SK-N-SH treated with all-trans-retinoic acid at 6 μM for 48 hours (cell line): ENCODE data around the gene KCNG1.

ENCODE experiments used
- ATAC-seq: fragments of 200-7000 bp; cut with Tn5 transposase; 3 replicates; pipeline ENCODE4 v1.9.1; 2020; ENCODE audit warnings: mild to moderate bottlenecking, moderate library complexity
- CREB5 ChIP-seq: fragments of 250-450 bp; sonication (Bioruptor Pico); IDR thresholded peaks from 2 replicates; pipeline ENCODE4 v1.5.1; 2020; ENCODE audit warnings: low read depth, mild to moderate bottlenecking, moderate library complexity
- CSDC2 ChIP-seq: fragments of 250-450 bp; sonication (Bioruptor Pico); IDR thresholded peaks from 2 replicates; pipeline ENCODE4 v1.5.0; 2020; ENCODE audit warnings: mild to moderate bottlenecking, moderate library complexity
- CSRNP3 ChIP-seq: fragments of 250-450 bp; sonication (Bioruptor Pico); IDR thresholded peaks from 2 replicates; pipeline ENCODE4 v1.5.1; 2021; ENCODE audit warnings: mild to moderate bottlenecking, moderate library complexity
- ESRRG ChIP-seq: fragments of 250-450 bp; sonication (Bioruptor Pico); IDR thresholded peaks from 2 replicates; pipeline ENCODE4 v1.6.1; 2021; ENCODE audit warnings: mild to moderate bottlenecking
- GLIS3 ChIP-seq: fragments of 250-450 bp; sonication (Bioruptor Pico); IDR thresholded peaks from 2 replicates; pipeline ENCODE4 v1.5.0; 2020; ENCODE audit warnings: mild to moderate bottlenecking, moderate library complexity
- ISL1 ChIP-seq: fragments of 250-450 bp; sonication (Bioruptor Pico); IDR thresholded peaks from 2 replicates; pipeline ENCODE4 v2.1.2; 2022; ENCODE audit warnings: mild to moderate bottlenecking, moderate library complexity
- OSR1 ChIP-seq: fragments of 250-450 bp; sonication (Bioruptor Pico); IDR thresholded peaks from 2 replicates; pipeline ENCODE4 v1.8.0; 2022; ENCODE audit warnings: moderate library complexity, mild to moderate bottlenecking, inconsistent platforms
- PATZ1 ChIP-seq: fragments of 250-450 bp; sonication (Bioruptor Pico); IDR thresholded peaks from 2 replicates; pipeline ENCODE4 v1.8.0; 2020; ENCODE audit warnings: mild to moderate bottlenecking, moderate library complexity, borderline replicate concordance
- POU6F1 ChIP-seq: fragments of 250-450 bp; sonication (Bioruptor Pico); IDR thresholded peaks from 2 replicates; pipeline ENCODE4 v1.8.0; 2021; ENCODE audit warnings: low read depth, mild to moderate bottlenecking, moderate library complexity, borderline replicate concordance
- RARB ChIP-seq: fragments of 250-450 bp; sonication (Bioruptor Pico); IDR thresholded peaks from 2 replicates; pipeline ENCODE4 v1.8.0; 2021; ENCODE audit warnings: mild to moderate bottlenecking, moderate library complexity
- SNAI2 ChIP-seq: fragments of 250-450 bp; sonication (Bioruptor Pico); IDR thresholded peaks from 2 replicates; pipeline ENCODE4 v1.5.0; 2020; ENCODE audit warnings: mild to moderate bottlenecking, moderate library complexity
- TCF4 ChIP-seq: fragments of 250-450 bp; sonication (Bioruptor Pico); IDR thresholded peaks from 2 replicates; pipeline ENCODE4 v1.8.0; 2021; ENCODE audit warnings: mild to moderate bottlenecking, moderate library complexity, borderline replicate concordance
- ZC3H10 ChIP-seq: fragments of 250-450 bp; sonication (Bioruptor Pico); IDR thresholded peaks from 2 replicates; pipeline ENCODE4 v1.5.1; 2021; ENCODE audit warnings: mild to moderate bottlenecking, moderate library complexity
- ZFP3 ChIP-seq: fragments of 250-450 bp; sonication (Bioruptor Pico); IDR thresholded peaks from 2 replicates; pipeline ENCODE4 v1.5.0; 2020; ENCODE audit warnings: mild to moderate bottlenecking, moderate library complexity
- ZNF565 ChIP-seq: fragments of 450-650 bp; formaldehyde crosslinking; conservative IDR thresholded peaks from 2 replicates; pipeline ENCODE4 v1.5.0; 2020; ENCODE audit warnings: low read depth, mild to moderate bottlenecking, moderate library complexity
- ZNF70 ChIP-seq: fragments of 450-650 bp; formaldehyde crosslinking; IDR thresholded peaks from 2 replicates; pipeline ENCODE4 v1.5.0; 2020; ENCODE audit warnings: mild to moderate bottlenecking, moderate library complexity
- TF ChIP-seq, protein P1 (sequence below): fragments of 250-450 bp; sonication (Bioruptor Pico); IDR thresholded peaks from 2 replicates; pipeline ENCODE4 v1.5.0; 2020; ENCODE audit warnings: mild to moderate bottlenecking, moderate library complexity

Gene KCNG1

DNA sequence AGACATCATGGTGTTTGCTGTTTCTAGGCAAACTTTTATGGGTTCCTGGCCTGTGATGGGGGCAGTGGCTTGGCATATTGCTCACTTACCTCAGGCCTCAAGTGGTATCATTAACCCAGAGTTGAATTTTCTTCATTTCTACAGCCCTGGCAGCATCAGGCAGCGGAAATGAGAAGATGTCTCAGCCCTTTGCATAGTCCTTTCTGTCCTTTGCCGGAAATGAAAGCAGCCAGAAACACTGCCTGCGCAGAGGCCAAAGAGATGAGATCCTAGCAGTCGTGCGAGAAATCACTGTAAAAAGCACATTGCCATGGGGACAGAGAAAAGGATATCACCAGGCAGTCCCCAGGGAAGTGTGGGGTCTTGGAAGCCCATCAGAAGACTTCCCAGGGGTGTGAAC lies 37.4 kb upstream of the KCNG1 start:
- no peak for TF ChIP-seq SNAI2 (CRISPR knock-in tag)
- no peak for TF ChIP-seq ZNF70 (CRISPR knock-in tag)
- TF ChIP-seq OSR1 (CRISPR knock-in tag), result no peak
- TF ChIP-seq, protein P1, sequence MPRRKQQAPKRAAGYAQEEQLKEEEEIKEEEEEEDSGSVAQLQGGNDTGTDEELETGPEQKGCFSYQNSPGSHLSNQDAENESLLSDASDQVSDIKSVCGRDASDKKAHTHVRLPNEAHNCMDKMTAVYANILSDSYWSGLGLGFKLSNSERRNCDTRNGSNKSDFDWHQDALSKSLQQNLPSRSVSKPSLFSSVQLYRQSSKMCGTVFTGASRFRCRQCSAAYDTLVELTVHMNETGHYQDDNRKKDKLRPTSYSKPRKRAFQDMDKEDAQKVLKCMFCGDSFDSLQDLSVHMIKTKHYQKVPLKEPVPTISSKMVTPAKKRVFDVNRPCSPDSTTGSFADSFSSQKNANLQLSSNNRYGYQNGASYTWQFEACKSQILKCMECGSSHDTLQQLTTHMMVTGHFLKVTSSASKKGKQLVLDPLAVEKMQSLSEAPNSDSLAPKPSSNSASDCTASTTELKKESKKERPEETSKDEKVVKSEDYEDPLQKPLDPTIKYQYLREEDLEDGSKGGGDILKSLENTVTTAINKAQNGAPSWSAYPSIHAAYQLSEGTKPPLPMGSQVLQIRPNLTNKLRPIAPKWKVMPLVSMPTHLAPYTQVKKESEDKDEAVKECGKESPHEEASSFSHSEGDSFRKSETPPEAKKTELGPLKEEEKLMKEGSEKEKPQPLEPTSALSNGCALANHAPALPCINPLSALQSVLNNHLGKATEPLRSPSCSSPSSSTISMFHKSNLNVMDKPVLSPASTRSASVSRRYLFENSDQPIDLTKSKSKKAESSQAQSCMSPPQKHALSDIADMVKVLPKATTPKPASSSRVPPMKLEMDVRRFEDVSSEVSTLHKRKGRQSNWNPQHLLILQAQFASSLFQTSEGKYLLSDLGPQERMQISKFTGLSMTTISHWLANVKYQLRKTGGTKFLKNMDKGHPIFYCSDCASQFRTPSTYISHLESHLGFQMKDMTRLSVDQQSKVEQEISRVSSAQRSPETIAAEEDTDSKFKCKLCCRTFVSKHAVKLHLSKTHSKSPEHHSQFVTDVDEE (CRISPR knock-in tag), result no peak
- TF ChIP-seq ESRRG (CRISPR knock-in tag), result no peak
- TF ChIP-seq CSDC2 (CRISPR knock-in tag), result no peak
- no peak for TF ChIP-seq ZNF565 (CRISPR knock-in tag)
- no peak for TF ChIP-seq ZFP3 (CRISPR knock-in tag)
- TF ChIP-seq POU6F1, result no peak
- ATAC-seq, result no peak

DNA sequence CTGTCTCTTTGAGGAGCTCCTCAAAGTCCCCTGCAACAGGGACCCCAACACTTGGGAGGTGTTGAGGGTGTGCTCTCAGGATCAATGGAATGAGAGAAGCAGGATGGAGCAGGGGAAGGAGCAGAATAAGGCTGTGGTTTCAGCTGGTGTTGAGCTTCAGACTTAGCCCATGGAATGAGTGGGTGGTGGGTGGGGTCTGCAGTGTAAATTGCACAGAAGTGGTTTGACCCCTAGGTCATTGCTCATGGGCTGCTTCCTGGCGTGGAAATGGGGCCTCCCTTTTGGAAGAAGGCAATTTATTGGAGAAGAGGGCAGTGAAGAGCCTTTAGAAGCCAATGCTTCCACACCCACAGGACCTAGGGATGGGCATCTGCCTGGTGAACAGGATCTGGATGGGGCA lies 37.0 kb upstream of the KCNG1 start:
- ATAC-seq, result no peak
- TF ChIP-seq CSRNP3, result no peak
- TF ChIP-seq POU6F1, result no peak
- TF ChIP-seq CSDC2 (CRISPR knock-in tag), result no peak
- no peak for TF ChIP-seq PATZ1 (CRISPR knock-in tag)
- no peak for TF ChIP-seq RARB (CRISPR knock-in tag)

GRCh38 chr20:51058017-51058416 lies 35.1 kb upstream of the KCNG1 start:
- TF ChIP-seq SNAI2 (CRISPR knock-in tag) (no peak), CREB5 (CRISPR knock-in tag) (no peak), RARB (CRISPR knock-in tag) (no peak), GLIS3 (CRISPR knock-in tag) (no peak), CSDC2 (CRISPR knock-in tag) (no peak), ZNF565 (CRISPR knock-in tag) (no peak), ZC3H10 (CRISPR knock-in tag) (no peak), PATZ1 (CRISPR knock-in tag) (no peak), TCF4 (no peak), ISL1 (CRISPR knock-in tag) (no peak), POU6F1 (no peak), ZNF70 (CRISPR knock-in tag) (no peak)

More at GRCh38 chr20:51058017-51058416, 35.1 kb upstream of the KCNG1 start:
- no peak for ATAC-seq
